ENCODE measurements around the gene LDLRAD4.

Gene LDLRAD4

GRCh38 chr18:13389491-13390131 lies 171.1 kb downstream of the LDLRAD4 start:
- TF ChIP-seq CTBP1 (IDR thresholded peaks at IDR 0.05; ENCODE audit: borderline replicate concordance) (no peak), ELF4 (IDR thresholded peaks at IDR 0.05) (no peak), PKNOX1 (IDR thresholded peaks at IDR 0.05) (no peak), FOXA1 (IDR thresholded peaks at IDR 0.05) (no peak), LEF1 (IDR thresholded peaks at IDR 0.05; ENCODE audit: borderline replicate concordance) (no peak), SP1 (IDR thresholded peaks at IDR 0.05) (no peak), ARNT (IDR thresholded peaks at IDR 0.05) (no peak), SUZ12 (IDR thresholded peaks at IDR 0.05) (no peak), NFRKB (IDR thresholded peaks at IDR 0.05) (no peak)
- ChIA-PET CTCF (no interaction called here), POLR2A (no interaction called here)
- DNase-seq (ENCODE audit: extremely low spot score) = no peak

DNA sequence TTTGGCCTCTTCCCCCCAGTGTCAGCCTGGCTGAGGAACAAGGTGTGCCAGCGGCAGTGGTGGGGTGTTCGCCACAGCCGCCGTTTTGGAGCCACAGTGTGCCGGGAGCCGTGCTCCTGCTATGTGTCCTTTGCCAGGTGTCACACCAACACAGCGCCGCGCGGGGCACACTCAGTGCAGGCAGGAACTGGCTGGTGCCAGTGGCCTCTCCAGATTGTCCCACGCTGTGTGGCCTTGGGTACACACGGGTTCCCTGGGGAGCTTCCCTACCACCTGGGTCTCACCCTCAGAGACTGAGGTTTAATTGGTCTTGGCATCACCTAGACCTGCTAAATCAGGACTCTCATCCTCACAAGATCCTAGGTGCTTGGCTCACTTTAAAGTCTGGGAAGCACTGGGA lies 171.6 kb downstream of the LDLRAD4 start:
- ChIA-PET CTCF (no interaction called here), POLR2A (no interaction called here)
- TF ChIP-seq LEF1 (IDR thresholded peaks at IDR 0.05; ENCODE audit: borderline replicate concordance) = no peak
- no peak for TF ChIP-seq ZNF384 (IDR thresholded peaks at IDR 0.05)
- no peak for TF ChIP-seq NFRKB (IDR thresholded peaks at IDR 0.05)
- no peak for TF ChIP-seq PKNOX1 (IDR thresholded peaks at IDR 0.05)
- TF ChIP-seq BHLHE40 (IDR thresholded peaks at IDR 0.05; ENCODE audit: borderline replicate concordance) = no peak
- TF ChIP-seq FOXA1 (IDR thresholded peaks at IDR 0.05) = no peak
- TF ChIP-seq L3MBTL2 (conservative IDR thresholded peaks at IDR 0.05) = no peak
- TF ChIP-seq ELF4 (IDR thresholded peaks at IDR 0.05) = no peak
- TF ChIP-seq FOXM1 (IDR thresholded peaks at IDR 0.05; ENCODE audit: borderline replicate concordance) = no peak
- no peak for TF ChIP-seq CTBP1 (IDR thresholded peaks at IDR 0.05; ENCODE audit: borderline replicate concordance)
- no peak for TF ChIP-seq TARDBP (IDR thresholded peaks at IDR 0.05)
- TF ChIP-seq FOXK2 (IDR thresholded peaks at IDR 0.05) = no peak
- no peak for DNase-seq (ENCODE audit: extremely low spot score)

DNA sequence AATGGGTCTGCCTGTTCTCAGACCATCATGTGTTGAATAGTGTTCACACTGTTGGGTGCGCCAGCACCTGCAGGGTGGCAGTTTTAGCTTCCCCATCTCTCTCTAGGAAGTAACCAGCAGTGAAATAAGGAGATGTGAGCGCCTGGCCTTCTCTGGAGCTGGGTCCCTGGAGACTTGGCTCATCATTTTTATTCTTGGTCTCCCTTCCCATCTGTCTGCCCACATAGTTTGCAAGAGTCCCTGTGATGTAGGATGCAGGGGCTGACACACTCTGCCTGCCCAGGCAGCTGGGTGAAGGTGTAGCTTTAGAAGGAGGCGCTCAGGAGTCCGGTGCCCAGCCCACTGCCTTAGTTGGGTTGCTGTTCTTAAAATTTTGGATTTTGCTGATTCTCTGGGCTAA lies 172.2 kb downstream of the LDLRAD4 start:
- ChIA-PET CTCF (no interaction called here), POLR2A (no interaction called here)
- no peak for DNase-seq (ENCODE audit: extremely low spot score)
- TF ChIP-seq SUZ12 (IDR thresholded peaks at IDR 0.05) (no peak), ZNF384 (IDR thresholded peaks at IDR 0.05) (no peak), HDGF (IDR thresholded peaks at IDR 0.05; ENCODE audit: borderline replicate concordance) (no peak), BHLHE40 (IDR thresholded peaks at IDR 0.05; ENCODE audit: borderline replicate concordance) (no peak), FOXK2 (IDR thresholded peaks at IDR 0.05) (no peak), FOXA1 (IDR thresholded peaks at IDR 0.05) (no peak), FOXM1 (IDR thresholded peaks at IDR 0.05; ENCODE audit: borderline replicate concordance) (no peak), PKNOX1 (IDR thresholded peaks at IDR 0.05) (no peak), SP1 (IDR thresholded peaks at IDR 0.05) (no peak), TARDBP (IDR thresholded peaks at IDR 0.05) (no peak), LEF1 (IDR thresholded peaks at IDR 0.05; ENCODE audit: borderline replicate concordance) (no peak), NFRKB (IDR thresholded peaks at IDR 0.05) (no peak), ELF4 (IDR thresholded peaks at IDR 0.05) (no peak), CTBP1 (IDR thresholded peaks at IDR 0.05; ENCODE audit: borderline replicate concordance) (no peak), L3MBTL2 (conservative IDR thresholded peaks at IDR 0.05) (no peak), ARNT (IDR thresholded peaks at IDR 0.05) (no peak)

GRCh38 chr18:13392029-13392750 lies 173.6 kb downstream of the LDLRAD4 start:
- ChIA-PET POLR2A (no interaction called here), CTCF (no interaction called here)
- DNase-seq (ENCODE audit: extremely low spot score) = no peak
- TF ChIP-seq SP1 (IDR thresholded peaks at IDR 0.05) (no peak), L3MBTL2 (conservative IDR thresholded peaks at IDR 0.05) (no peak), HDGF (IDR thresholded peaks at IDR 0.05; ENCODE audit: borderline replicate concordance) (no peak), PKNOX1 (IDR thresholded peaks at IDR 0.05) (no peak), SUZ12 (IDR thresholded peaks at IDR 0.05) (no peak), FOXA1 (IDR thresholded peaks at IDR 0.05) (no peak), FOXM1 (IDR thresholded peaks at IDR 0.05; ENCODE audit: borderline replicate concordance) (no peak), FOXK2 (IDR thresholded peaks at IDR 0.05) (no peak), CTBP1 (IDR thresholded peaks at IDR 0.05; ENCODE audit: borderline replicate concordance) (no peak), LEF1 (IDR thresholded peaks at IDR 0.05; ENCODE audit: borderline replicate concordance) (no peak), ELF4 (IDR thresholded peaks at IDR 0.05) (no peak), TARDBP (IDR thresholded peaks at IDR 0.05) (no peak), BHLHE40 (IDR thresholded peaks at IDR 0.05; ENCODE audit: borderline replicate concordance) (no peak), ARNT (IDR thresholded peaks at IDR 0.05) (no peak)

DNA sequence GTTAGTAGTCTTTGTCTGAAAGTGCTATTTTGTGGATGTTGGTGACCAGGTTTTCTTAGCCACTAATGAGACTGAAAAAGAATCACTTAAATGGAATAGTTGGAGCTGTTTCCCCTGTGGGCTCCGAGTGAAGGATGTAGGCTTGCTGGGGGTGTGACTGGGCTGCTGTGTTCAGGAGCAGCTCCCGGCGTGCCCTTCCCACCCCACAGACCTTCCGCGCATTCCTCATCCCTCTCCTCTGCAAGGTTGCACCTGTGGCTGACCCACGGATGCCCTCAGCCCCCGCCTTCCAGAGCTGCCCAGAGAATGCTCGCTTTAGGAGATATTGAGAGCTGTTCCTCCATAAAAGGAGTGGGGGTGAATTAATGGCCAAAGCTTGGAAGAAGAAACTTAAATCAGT lies 174.3 kb downstream of the LDLRAD4 start:
- CTCF ChIA-PET = no interaction called here
- POLR2A ChIA-PET = no interaction called here
- TF ChIP-seq ZNF384 (IDR thresholded peaks at IDR 0.05) = no peak
- no peak for TF ChIP-seq HDGF (IDR thresholded peaks at IDR 0.05; ENCODE audit: borderline replicate concordance)
- TF ChIP-seq FOXK2 (IDR thresholded peaks at IDR 0.05) = no peak
- TF ChIP-seq SUZ12 (IDR thresholded peaks at IDR 0.05) = no peak
- TF ChIP-seq NFRKB (IDR thresholded peaks at IDR 0.05) = no peak
- no peak for TF ChIP-seq BHLHE40 (IDR thresholded peaks at IDR 0.05; ENCODE audit: borderline replicate concordance)
- TF ChIP-seq SP1 (IDR thresholded peaks at IDR 0.05) = no peak
- no peak for TF ChIP-seq ELF4 (IDR thresholded peaks at IDR 0.05)
- TF ChIP-seq ARNT (IDR thresholded peaks at IDR 0.05) = no peak
- no peak for TF ChIP-seq CTBP1 (IDR thresholded peaks at IDR 0.05; ENCODE audit: borderline replicate concordance)
- TF ChIP-seq L3MBTL2 (conservative IDR thresholded peaks at IDR 0.05) = no peak
- no peak for TF ChIP-seq TARDBP (IDR thresholded peaks at IDR 0.05)
- TF ChIP-seq LEF1 (IDR thresholded peaks at IDR 0.05; ENCODE audit: borderline replicate concordance) = no peak
- no peak for TF ChIP-seq PKNOX1 (IDR thresholded peaks at IDR 0.05)
- DNase-seq (ENCODE audit: extremely low spot score) = no peak

Data from HEK293T (cell line).